Activated CD4-positive, alpha-beta T cell treated with anti-CD3 and anti-CD28 coated beads, Interleukin-2, amount 10 ng/mL, durations not matched to agents 7 days and 5 days (primary cell): ENCODE data around the gene OR4D5. TPM values are rescaled to one million over a fixed set of nuclear protein-coding genes. Genes with fewer than 3 reads are reported as not detected.

Experiments used
- CTCF ChIA-PET: fragments of 350-600 bp; sonication (Branson Sonifier 250); formaldehyde crosslinking; loops from one replicate; lab custom pipeline; 2021; ENCODE audit warnings: antibody characterized with exemption; lab: Charles Lee
- POLR2A ChIA-PET: fragments of 350-600 bp; sonication (Branson Sonifier 250); formaldehyde crosslinking; loops from one replicate; lab custom pipeline; 2021; ENCODE audit warnings: antibody characterized with exemption; lab: Charles Lee
- DNase-seq: peaks from one replicate; pipeline ENCODE4 v3.0.0-alpha.2; 2020
- H3K27ac Mint-ChIP-seq: one replicate; pipeline ENCODE4 v1.8.0; 2021; ENCODE audit warnings: mild to moderate bottlenecking, moderate library complexity, mixed read lengths
- H3K27me3 Mint-ChIP-seq: one replicate; pipeline ENCODE4 v1.8.0; 2021; ENCODE audit warnings: mixed read lengths
- H3K36me3 Mint-ChIP-seq: one replicate; pipeline ENCODE4 v1.8.0; 2021; ENCODE audit warnings: low read depth, mixed read lengths
- H3K4me1 Mint-ChIP-seq: one replicate; pipeline ENCODE4 v1.8.0; 2021; ENCODE audit warnings: mixed read lengths
- H3K4me3 Mint-ChIP-seq: one replicate; pipeline ENCODE4 v1.8.0; 2021; ENCODE audit warnings: mild to moderate bottlenecking, moderate library complexity, mixed read lengths
- H3K9me3 Mint-ChIP-seq: one replicate; pipeline ENCODE4 v1.8.0; 2021; ENCODE audit warnings: mixed read lengths
- total RNA-seq, 2 experiments: library from RNA; stranded (reverse); gene quantifications; one replicate each; pipeline ENCODE4 v1.2.3, GENCODE V29; 2021

The OR4D5 gene
- not detected for total RNA-seq

DNA sequence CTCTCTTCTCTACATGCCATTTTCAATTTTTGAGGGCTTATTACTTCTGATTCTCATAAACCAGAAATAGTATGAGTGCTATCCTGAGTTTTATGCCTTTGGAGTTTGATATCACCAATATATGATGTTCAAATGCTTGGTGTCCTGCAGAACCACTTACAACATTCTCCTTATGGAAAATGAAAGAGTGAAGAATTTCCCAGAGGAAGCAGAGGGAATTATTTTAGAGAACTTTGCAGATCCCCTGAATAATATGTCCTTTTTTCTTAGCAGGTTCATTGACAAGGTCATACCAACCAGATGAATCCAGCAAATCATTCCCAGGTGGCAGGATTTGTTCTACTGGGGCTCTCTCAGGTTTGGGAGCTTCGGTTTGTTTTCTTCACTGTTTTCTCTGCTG is at the start of gene OR4D5:
Gene OR4D5, plus strand, starts transcription at position 301 of the 400 bp plus-strand sequence. Its CDS starts 0 bp downstream, at position 301.
- no peaks in the 10 kb centered on the region for H3K36me3 Mint-ChIP-seq
- H3K4me3 Mint-ChIP-seq: no peak within 1 kb of the TSS
- CTCF ChIA-PET: no interaction called here
- H3K27ac Mint-ChIP-seq: no peak within 1 kb of the TSS
- peaks cover 2% of the 10 kb centered on the region for H3K27me3 Mint-ChIP-seq
- peaks cover 2% of the 10 kb centered on the region for H3K9me3 Mint-ChIP-seq
- H3K4me1 Mint-ChIP-seq: no peaks in the 10 kb centered on the region
- POLR2A ChIA-PET: no interaction called here
- DNase-seq: no peak

DNA sequence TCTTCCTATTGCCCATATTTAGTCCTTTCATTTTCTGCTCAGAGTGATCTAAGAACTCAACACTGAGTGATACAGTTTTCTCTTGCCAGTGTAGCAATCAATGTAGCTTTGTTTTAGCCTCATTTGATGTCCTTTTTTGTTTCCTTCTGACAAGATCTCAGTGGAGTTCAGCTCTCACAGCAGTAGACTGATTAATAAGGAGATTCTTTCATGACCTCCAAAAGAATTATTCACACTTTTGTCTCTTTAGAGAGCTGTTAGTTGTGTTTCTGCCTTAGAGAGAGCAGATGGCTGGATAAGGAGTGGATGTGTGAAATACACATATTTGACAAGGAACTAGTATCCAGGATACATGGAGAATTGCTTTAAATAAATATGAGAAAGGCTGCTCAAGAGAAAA is 47.4 kb upstream of the OR4D5 start:
- POLR2A ChIA-PET: no interaction called here
- CTCF ChIA-PET: no interaction called here
- Mint-ChIP-seq H3K27ac (no peak overlapping the region), H3K4me3 (no peak overlapping the region), H3K27me3 (no peaks in the 10 kb centered on the region), H3K4me1 (no peaks in the 10 kb centered on the region), H3K36me3 (no peaks in the 10 kb centered on the region), H3K9me3 (no peaks in the 10 kb centered on the region)
- DNase-seq: no peak

DNA sequence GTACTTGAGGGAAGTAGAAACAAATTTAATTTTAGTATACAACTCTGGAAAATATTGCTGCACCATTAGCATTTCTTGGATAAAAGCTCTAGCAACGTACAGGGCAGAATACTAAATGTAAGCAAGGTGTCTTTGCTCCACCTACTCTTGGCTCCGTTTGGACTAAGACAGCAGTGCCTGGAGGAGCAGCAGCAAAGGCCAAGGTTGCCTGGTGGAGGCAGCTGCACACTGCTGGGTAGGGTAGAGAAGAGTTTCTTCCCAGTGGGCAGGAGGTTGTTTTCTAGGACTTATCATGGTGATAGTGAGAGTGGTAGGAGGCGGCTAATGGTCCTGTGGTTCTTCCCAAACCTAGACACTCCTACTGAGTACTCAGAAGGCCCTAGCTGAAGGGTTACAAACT is 39.6 kb upstream of the OR4D5 start:
- H3K4me3 Mint-ChIP-seq: no peak overlapping the region
- ChIA-PET POLR2A (no interaction called here), CTCF (interaction anchor here (1.3 kb wide), 1 partner anchor 11 kb away, joined by 3 read pairs; no protein-coding TSS in a partner anchor)
- no peaks in the 10 kb centered on the region for H3K4me1 Mint-ChIP-seq
- no peaks in the 10 kb centered on the region for H3K27me3 Mint-ChIP-seq
- H3K36me3 Mint-ChIP-seq: no peaks in the 10 kb centered on the region
- no peak for DNase-seq
- H3K27ac Mint-ChIP-seq: no peak overlapping the region
- no peaks in the 10 kb centered on the region for H3K9me3 Mint-ChIP-seq

DNA sequence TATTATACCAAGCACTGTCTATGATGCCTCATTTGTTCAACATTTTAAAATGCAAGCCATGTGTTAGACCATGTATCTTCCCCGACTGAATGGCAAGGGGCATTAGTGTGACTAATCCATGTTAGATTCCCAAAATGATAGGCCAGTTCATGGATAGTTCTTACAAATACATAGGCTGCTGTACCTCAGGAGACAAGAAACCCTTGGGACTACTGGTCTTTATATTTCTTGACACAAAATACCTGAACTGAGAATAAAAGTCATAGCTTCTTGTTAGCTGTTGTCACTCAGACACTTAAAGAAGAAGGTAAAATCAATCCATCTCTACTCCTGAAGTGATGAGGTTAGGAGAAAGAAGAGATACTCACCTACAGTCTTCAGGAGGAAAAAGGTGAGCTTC is 37.5 kb upstream of the OR4D5 start, which contains the start of gene OR8D4:
Gene OR8D4, plus strand, starts transcription at position 301 of the 400 bp plus-strand sequence. CDS start 4,265 bp downstream, outside the sequence.
- no peaks in the 10 kb centered on the region for H3K27me3 Mint-ChIP-seq
- no peak within 1 kb of the TSS for H3K4me3 Mint-ChIP-seq
- H3K4me1 Mint-ChIP-seq: no peaks in the 10 kb centered on the region
- ChIA-PET POLR2A (no interaction called here), CTCF (no interaction called here)
- no peak for DNase-seq
- no peaks in the 10 kb centered on the region for H3K9me3 Mint-ChIP-seq
- H3K36me3 Mint-ChIP-seq: no peaks in the 10 kb centered on the region
- no peak within 1 kb of the TSS for H3K27ac Mint-ChIP-seq

DNA sequence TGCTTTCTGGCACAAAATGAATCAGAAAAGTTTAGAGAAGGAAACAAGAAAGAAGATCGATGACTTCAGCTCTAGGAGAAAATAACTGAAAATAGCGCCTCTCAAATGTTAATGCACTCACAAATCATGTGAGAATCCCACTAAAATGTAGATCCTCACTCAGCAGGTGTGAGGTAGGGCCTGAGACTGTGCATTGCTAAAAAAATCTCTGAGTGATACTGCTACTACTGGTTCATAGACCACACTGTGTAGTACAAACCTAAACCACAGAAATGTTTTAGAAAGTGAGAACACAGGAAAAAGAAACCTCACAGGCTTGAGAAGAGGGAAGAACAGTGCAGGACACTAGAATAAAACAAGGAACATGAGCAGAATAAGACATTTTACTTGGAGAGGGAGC is 35.5 kb upstream of the OR4D5 start:
- H3K36me3 Mint-ChIP-seq: no peaks in the 10 kb centered on the region
- POLR2A ChIA-PET: no interaction called here
- H3K27me3 Mint-ChIP-seq: peaks cover 4% of the 10 kb centered on the region
- H3K4me3 Mint-ChIP-seq: no peak overlapping the region
- CTCF ChIA-PET: no interaction called here
- no peaks in the 10 kb centered on the region for H3K4me1 Mint-ChIP-seq
- no peak overlapping the region for H3K27ac Mint-ChIP-seq
- H3K9me3 Mint-ChIP-seq: no peaks in the 10 kb centered on the region
- DNase-seq: no peak

DNA sequence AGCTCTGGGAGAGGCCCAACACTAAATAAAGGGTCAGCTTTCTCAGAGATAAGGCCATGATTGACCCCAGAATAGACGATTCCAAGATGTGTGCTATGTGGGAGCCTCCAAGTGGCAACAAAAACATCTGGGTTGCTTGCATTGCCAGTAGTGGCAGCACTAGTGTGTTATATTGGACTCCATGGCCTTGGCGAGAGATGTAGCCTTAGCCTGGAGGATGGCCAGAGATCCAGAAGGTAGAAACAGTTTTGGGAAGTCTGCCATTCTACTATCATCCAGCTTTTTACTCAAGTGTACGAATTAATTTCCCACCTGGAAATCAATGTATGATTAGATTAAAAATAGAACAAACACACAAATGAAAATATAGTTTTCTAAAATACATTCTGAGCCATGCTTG is 34.5 kb upstream of the OR4D5 start:
- H3K27ac Mint-ChIP-seq: no peak overlapping the region
- H3K36me3 Mint-ChIP-seq: no peaks in the 10 kb centered on the region
- H3K4me1 Mint-ChIP-seq: no peaks in the 10 kb centered on the region
- DNase-seq: no peak
- H3K9me3 Mint-ChIP-seq: no peaks in the 10 kb centered on the region
- ChIA-PET CTCF (no interaction called here), POLR2A (no interaction called here)
- H3K4me3 Mint-ChIP-seq: no peak overlapping the region
- H3K27me3 Mint-ChIP-seq: peaks cover 4% of the 10 kb centered on the region

DNA sequence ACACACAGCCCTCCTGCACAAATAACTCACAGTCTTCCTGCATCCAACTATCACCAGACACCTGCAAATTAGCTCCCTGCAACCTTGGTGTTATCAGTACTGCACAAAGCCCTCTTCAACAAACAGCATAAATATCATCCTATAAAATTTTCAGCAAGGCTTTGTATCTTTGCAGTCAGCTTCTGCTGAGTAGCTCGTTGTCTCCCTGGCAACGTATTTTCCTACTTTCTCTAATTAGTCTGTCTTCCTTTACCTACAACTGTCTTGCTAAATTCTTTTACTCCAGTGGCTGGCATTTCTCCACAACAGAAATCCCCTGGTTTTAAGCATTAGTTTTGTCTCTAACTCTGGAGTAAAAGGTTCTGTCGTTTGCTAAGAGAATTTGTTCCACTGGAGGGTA is 33.6 kb upstream of the OR4D5 start:
- ChIA-PET CTCF (no interaction called here), POLR2A (no interaction called here)
- Mint-ChIP-seq H3K27me3 (peaks cover 4% of the 10 kb centered on the region), H3K27ac (no peak overlapping the region), H3K36me3 (no peaks in the 10 kb centered on the region), H3K4me3 (no peak overlapping the region), H3K4me1 (no peaks in the 10 kb centered on the region), H3K9me3 (no peaks in the 10 kb centered on the region)
- DNase-seq: no peak

DNA sequence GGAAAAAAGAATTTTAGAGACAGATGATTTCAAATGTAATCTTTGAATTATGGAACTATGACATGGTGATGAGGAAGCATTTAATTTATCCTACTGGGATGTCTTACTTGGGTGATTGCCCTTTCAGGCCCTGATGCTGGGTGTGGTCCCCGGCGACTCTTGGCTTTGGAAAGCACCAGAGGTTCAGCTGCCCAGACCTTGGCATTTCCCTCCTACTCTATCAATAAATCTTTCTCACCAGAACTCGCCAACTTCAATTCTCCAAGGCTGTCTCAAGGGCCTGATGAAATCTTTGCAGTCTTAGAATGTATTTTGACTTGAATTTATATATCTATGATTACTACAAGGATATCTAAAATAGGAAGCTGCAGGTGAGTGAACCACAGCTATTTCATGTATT is 18.5 kb upstream of the OR4D5 start:
- Mint-ChIP-seq H3K9me3 (no peaks in the 10 kb centered on the region), H3K27me3 (peaks cover 3% of the 10 kb centered on the region), H3K36me3 (no peaks in the 10 kb centered on the region), H3K4me1 (no peaks in the 10 kb centered on the region), H3K4me3 (no peak overlapping the region), H3K27ac (no peak overlapping the region)
- DNase-seq: no peak
- CTCF ChIA-PET: no interaction called here
- POLR2A ChIA-PET: no interaction called here

DNA sequence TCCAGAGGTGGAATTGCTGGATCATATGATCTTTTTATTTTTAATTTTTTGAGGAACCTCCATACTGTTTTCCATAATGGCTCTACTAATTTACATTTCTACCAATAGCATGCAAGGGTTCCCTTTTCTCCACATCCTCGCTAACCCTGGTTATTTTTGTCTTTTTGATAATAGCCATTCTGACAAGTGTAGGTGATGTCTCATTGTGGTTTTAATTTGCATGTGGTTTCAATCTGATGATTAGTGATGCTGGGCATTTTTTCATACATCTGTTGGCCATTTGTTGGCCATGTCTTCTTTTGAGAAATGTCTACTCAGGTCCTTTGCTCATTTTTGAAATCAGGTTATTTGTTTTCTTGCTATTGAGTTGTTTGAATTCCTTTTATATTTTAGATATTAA is 15.4 kb upstream of the OR4D5 start:
- CTCF ChIA-PET: no interaction called here
- H3K4me1 Mint-ChIP-seq: no peaks in the 10 kb centered on the region
- no peak for DNase-seq
- peaks cover 3% of the 10 kb centered on the region for H3K27me3 Mint-ChIP-seq
- H3K27ac Mint-ChIP-seq: no peak overlapping the region
- H3K9me3 Mint-ChIP-seq: no peaks in the 10 kb centered on the region
- H3K4me3 Mint-ChIP-seq: no peak overlapping the region
- POLR2A ChIA-PET: no interaction called here
- no peaks in the 10 kb centered on the region for H3K36me3 Mint-ChIP-seq

DNA sequence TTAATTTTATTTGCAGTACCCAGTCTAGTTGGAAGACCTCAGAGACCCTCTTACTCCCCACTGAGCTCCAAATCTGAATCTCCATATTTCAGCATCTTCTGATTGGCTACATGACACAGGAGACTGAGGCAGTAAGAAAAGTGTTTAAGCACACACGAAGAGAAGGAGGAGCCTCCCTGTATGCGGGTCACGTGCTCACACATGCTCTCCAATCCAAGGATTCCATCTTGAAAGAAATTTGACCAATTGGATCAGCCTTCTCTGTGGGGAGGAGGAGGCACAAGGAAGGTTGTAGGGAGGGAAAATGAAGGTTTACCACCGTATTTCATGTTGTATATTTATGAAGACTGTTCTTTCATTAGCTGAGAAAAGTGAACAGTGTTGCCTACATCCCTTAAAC is 3.0 kb downstream of the OR4D5 start:
- no peak for DNase-seq
- POLR2A ChIA-PET: no interaction called here
- H3K27ac Mint-ChIP-seq: no peak overlapping the region
- H3K27me3 Mint-ChIP-seq: no peaks in the 10 kb centered on the region
- no peak overlapping the region for H3K4me3 Mint-ChIP-seq
- H3K36me3 Mint-ChIP-seq: no peaks in the 10 kb centered on the region
- no peaks in the 10 kb centered on the region for H3K4me1 Mint-ChIP-seq
- CTCF ChIA-PET: no interaction called here
- peaks cover 2% of the 10 kb centered on the region for H3K9me3 Mint-ChIP-seq

DNA sequence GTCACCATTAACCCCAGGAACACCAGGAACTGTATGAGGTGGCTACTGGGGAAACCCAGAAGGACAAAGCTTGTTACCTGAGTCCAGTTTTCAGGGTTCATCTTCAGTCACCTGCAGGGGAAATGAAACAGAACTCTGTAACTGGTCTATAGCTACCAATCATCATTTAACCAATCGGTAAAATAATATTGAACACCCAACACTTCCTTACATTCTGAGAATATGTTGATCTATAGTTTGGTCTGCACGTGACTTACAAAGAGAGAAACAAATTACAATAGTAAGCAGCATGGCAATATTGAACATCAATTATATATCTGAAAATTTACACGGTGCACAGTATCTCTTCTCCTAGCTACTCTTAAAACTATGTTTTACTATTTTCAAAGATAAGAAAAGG is 4.3 kb downstream of the OR4D5 start, which contains the start of gene OR6T1:
Gene OR6T1, minus strand, starts transcription at position 101 of the 400 bp plus-strand sequence. Its CDS starts 0 bp downstream, at position 101.
- POLR2A ChIA-PET: no interaction called here
- no peak within 1 kb of the TSS for H3K4me3 Mint-ChIP-seq
- no peaks in the 10 kb centered on the region for H3K36me3 Mint-ChIP-seq
- no peak within 1 kb of the TSS for H3K27ac Mint-ChIP-seq
- CTCF ChIA-PET: no interaction called here
- no peaks in the 10 kb centered on the region for H3K27me3 Mint-ChIP-seq
- no peak for DNase-seq
- H3K9me3 Mint-ChIP-seq: peaks cover 2% of the 10 kb centered on the region
- no peaks in the 10 kb centered on the region for H3K4me1 Mint-ChIP-seq

DNA sequence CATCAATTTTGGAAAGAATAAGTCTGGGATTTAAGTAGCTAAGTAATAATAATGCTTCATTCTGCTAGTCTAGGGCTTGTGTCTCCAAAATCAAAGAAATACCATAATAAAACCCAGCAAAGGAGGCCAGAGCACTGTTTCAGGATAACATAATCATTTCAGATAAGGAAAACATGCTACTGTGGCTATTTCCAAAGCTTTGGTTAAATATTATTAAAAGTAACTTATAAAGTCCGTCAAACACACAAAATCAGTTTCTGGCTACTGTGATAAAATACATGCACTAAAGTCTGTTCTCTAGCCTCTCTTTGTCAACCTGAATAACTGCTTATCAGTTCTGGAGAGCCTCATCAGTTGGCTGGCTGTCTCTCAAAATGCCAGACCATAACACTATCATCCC is 5.7 kb downstream of the OR4D5 start:
- ChIA-PET CTCF (no interaction called here), POLR2A (no interaction called here)
- H3K27me3 Mint-ChIP-seq: no peaks in the 10 kb centered on the region
- H3K36me3 Mint-ChIP-seq: no peaks in the 10 kb centered on the region
- H3K9me3 Mint-ChIP-seq: no peaks in the 10 kb centered on the region
- no peak for DNase-seq
- H3K4me3 Mint-ChIP-seq: no peak overlapping the region
- no peak overlapping the region for H3K27ac Mint-ChIP-seq
- no peaks in the 10 kb centered on the region for H3K4me1 Mint-ChIP-seq

DNA sequence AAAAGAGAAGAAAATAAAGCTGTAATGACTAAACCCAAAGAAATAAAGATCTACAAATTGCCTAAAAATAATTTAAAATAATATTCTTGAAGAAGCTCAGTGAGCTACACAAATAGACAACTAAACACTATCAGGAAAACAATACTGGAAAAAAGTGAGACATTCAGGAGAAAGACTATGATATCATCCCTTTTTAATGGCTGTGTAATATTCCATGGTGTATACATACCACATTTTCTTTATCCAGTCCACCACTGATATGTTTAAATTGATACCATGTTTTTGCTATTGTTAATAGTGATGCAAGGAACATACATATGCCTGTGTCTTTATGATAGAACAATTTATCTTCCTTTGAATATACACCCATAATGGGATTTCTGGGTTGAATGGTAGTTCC is 17.3 kb downstream of the OR4D5 start:
- ChIA-PET CTCF (interaction anchor here (0.7 kb wide), 1 partner anchor 14 kb away, joined by 3 read pairs; no protein-coding TSS in a partner anchor), POLR2A (no interaction called here)
- no peak overlapping the region for H3K4me3 Mint-ChIP-seq
- H3K4me1 Mint-ChIP-seq: no peaks in the 10 kb centered on the region
- H3K27me3 Mint-ChIP-seq: no peaks in the 10 kb centered on the region
- no peak overlapping the region for H3K27ac Mint-ChIP-seq
- DNase-seq: no peak
- no peaks in the 10 kb centered on the region for H3K9me3 Mint-ChIP-seq
- no peaks in the 10 kb centered on the region for H3K36me3 Mint-ChIP-seq

DNA sequence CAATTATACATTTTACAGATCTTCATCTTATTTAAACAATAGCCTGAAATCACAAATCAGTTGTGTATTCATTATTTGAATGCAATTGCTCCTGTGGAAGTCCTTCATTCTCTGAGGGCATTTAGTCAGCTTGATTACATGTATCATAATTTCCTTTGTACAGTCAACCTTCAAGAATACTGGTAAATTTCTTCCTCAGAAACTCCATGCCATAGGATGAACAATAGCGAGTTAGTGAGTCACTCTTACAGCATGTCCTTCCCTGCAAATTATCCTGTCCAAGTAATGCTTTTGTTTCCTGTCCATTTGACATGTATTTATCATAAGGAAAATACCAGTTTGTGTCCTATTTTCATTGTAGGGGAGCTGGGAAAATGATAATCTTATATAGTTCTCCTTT is 34.4 kb downstream of the OR4D5 start:
- H3K27ac Mint-ChIP-seq: no peak overlapping the region

More for the DNA sequence above, 34.4 kb downstream of the OR4D5 start:
- H3K4me1 Mint-ChIP-seq: no peaks in the 10 kb centered on the region
- no peaks in the 10 kb centered on the region for H3K36me3 Mint-ChIP-seq
- CTCF ChIA-PET: no interaction called here
- peaks cover 2% of the 10 kb centered on the region for H3K27me3 Mint-ChIP-seq
- no peak for DNase-seq
- POLR2A ChIA-PET: no interaction called here
- no peaks in the 10 kb centered on the region for H3K9me3 Mint-ChIP-seq
- H3K4me3 Mint-ChIP-seq: no peak overlapping the region
